Astrocyte (in vitro differentiated cells and primary cell): ENCODE measurements around the gene RYR2. TPM values are rescaled to one million over a fixed set of nuclear protein-coding genes. Genes with fewer than 3 reads are reported as not detected.

Source experiments
- DNase-seq: peaks from one replicate; pipeline ENCODE4 v3.0.0-alpha.2; 2010; ENCODE audit warnings: low read depth
- FAIRE-seq: peaks from 2 replicates; lab custom pipeline; 2011; peaks lifted over from hg19 to GRCh38; lab: Jason Lieb, UNC
- H2AFZ ChIP-seq: 2 replicates; pipeline ENCODE4 v1.6.0; 2012; ENCODE audit warnings: low read depth, low read length, inconsistent platforms
- H3K27ac ChIP-seq: 2 replicates; pipeline ENCODE4 v1.5.1; 2011; ENCODE audit warnings: low read depth, low read length, inconsistent platforms
- H3K27me3 ChIP-seq: 2 replicates; pipeline ENCODE4 v1.6.0; 2011; ENCODE audit warnings: low read length, inconsistent platforms; ENCODE audit not compliant: insufficient read depth
- H3K36me3 ChIP-seq: 2 replicates; pipeline ENCODE4 v1.5.1; 2011; ENCODE audit warnings: low read length, inconsistent platforms; ENCODE audit not compliant: insufficient read depth
- H3K4me1 ChIP-seq: 2 replicates; pipeline ENCODE4 v1.5.1; 2011; ENCODE audit warnings: low read length, inconsistent platforms; ENCODE audit not compliant: insufficient read depth
- H3K4me2 ChIP-seq: 2 replicates; pipeline ENCODE4 v1.6.0; 2012; ENCODE audit warnings: low read length, inconsistent platforms
- H3K4me3 ChIP-seq: 2 replicates; pipeline ENCODE4 v1.5.1; 2011; ENCODE audit warnings: low read depth, mild to moderate bottlenecking, low read length, inconsistent platforms; ENCODE audit not compliant: insufficient read depth
- H3K79me2 ChIP-seq: 2 replicates; pipeline ENCODE4 v1.6.0; 2012; ENCODE audit warnings: mild to moderate bottlenecking, low read length, inconsistent platforms; ENCODE audit not compliant: insufficient read depth
- H3K9ac ChIP-seq: 2 replicates; pipeline ENCODE4 v1.6.0; 2012; ENCODE audit warnings: mild to moderate bottlenecking, low read length, inconsistent platforms
- H3K9me3 ChIP-seq: 2 replicates; pipeline ENCODE4 v1.5.1; 2012; ENCODE audit warnings: low read depth, mild to moderate bottlenecking, low read length, inconsistent platforms; ENCODE audit not compliant: insufficient read depth
- H4K20me1 ChIP-seq: 2 replicates; pipeline ENCODE4 v1.6.0; 2012; ENCODE audit warnings: low read length, inconsistent platforms; ENCODE audit not compliant: insufficient read depth
- H3K27ac Mint-ChIP-seq: one replicate; pipeline ENCODE4 v1.8.0; 2021; ENCODE audit warnings: mild to moderate bottlenecking, mixed read lengths; ENCODE audit not compliant: unreplicated experiment
- H3K27me3 Mint-ChIP-seq: one replicate; pipeline ENCODE4 v1.8.0; 2021; ENCODE audit warnings: low read depth, mixed read lengths; ENCODE audit not compliant: unreplicated experiment
- H3K36me3 Mint-ChIP-seq: one replicate; pipeline ENCODE4 v1.8.0; 2021; ENCODE audit warnings: low read depth, mixed read lengths; ENCODE audit not compliant: unreplicated experiment
- H3K4me1 Mint-ChIP-seq: one replicate; pipeline ENCODE4 v1.8.0; 2021; ENCODE audit warnings: low read depth, mixed read lengths; ENCODE audit not compliant: unreplicated experiment
- H3K4me3 Mint-ChIP-seq: one replicate; pipeline ENCODE4 v1.8.0; 2021; ENCODE audit warnings: mild to moderate bottlenecking, moderate library complexity, mixed read lengths; ENCODE audit not compliant: unreplicated experiment
- H3K9me3 Mint-ChIP-seq: one replicate; pipeline ENCODE4 v1.8.0; 2021; ENCODE audit warnings: mild to moderate bottlenecking, mixed read lengths; ENCODE audit not compliant: unreplicated experiment
- CTCF ChIP-seq: IDR thresholded peaks from 2 replicates; pipeline ENCODE4 v1.5.1; 2011; ENCODE audit warnings: low read depth, mild to moderate bottlenecking, inconsistent platforms, low read length, moderate library complexity; ENCODE audit not compliant: insufficient read depth
- EZH2 ChIP-seq: IDR thresholded peaks from 2 replicates; pipeline ENCODE4 v1.6.1; 2012; ENCODE audit warnings: mild to moderate bottlenecking, low read length, inconsistent platforms; ENCODE audit not compliant: insufficient read depth
- total RNA-seq: library from RNA; stranded (reverse); gene quantifications from 2 replicates; pipeline ENCODE4 v1.2.1, GENCODE V29; 2021

The RYR2 gene
- total RNA-seq, 1 donor from 2014 or later = 0.30 TPM

- no peak for DNase-seq
- Histone ChIP-seq H3K9me3 (no peaks in the 10 kb centered on the region), H3K27me3 (no peaks in the 10 kb centered on the region), H3K9ac (no peak overlapping the region), H3K79me2 (no peaks in the 10 kb centered on the region), H3K4me1 (no peaks in the 10 kb centered on the region), H3K36me3 (no peaks in the 10 kb centered on the region), H3K4me2 (no peak overlapping the region), H2AFZ (no peak overlapping the region), H4K20me1 (no peaks in the 10 kb centered on the region), H3K4me3 (no peak overlapping the region), H3K27ac (no peak overlapping the region)
- Mint-ChIP-seq H3K4me1 (no peaks in the 10 kb centered on the region), H3K9me3 (peaks cover 1% of the 10 kb centered on the region), H3K27ac (no peak overlapping the region), H3K4me3 (no peak overlapping the region), H3K36me3 (no peaks in the 10 kb centered on the region), H3K27me3 (no peaks in the 10 kb centered on the region)
- no peak for TF ChIP-seq CTCF
- no peak for TF ChIP-seq EZH2
- FAIRE-seq = no peak
Observed at GRCh38 chr1:237237721-237238120, 195.7 kb downstream of the RYR2 start.

GRCh38 chr1:237239248-237239647, 197.3 kb downstream of the RYR2 start:
- H3K9me3 Mint-ChIP-seq = peaks cover 1% of the 10 kb centered on the region
- Histone ChIP-seq H2AFZ (no peak overlapping the region), H3K4me3 (no peak overlapping the region), H3K9me3 (peaks cover 3% of the 10 kb centered on the region), H3K36me3 (no peaks in the 10 kb centered on the region), H3K4me2 (no peak overlapping the region), H3K27ac (no peak overlapping the region), H4K20me1 (no peaks in the 10 kb centered on the region), H3K4me1 (no peaks in the 10 kb centered on the region), H3K79me2 (no peaks in the 10 kb centered on the region), H3K27me3 (no peaks in the 10 kb centered on the region), H3K9ac (no peak overlapping the region)
- TF ChIP-seq EZH2 (no peak), CTCF (no peak)
- DNase-seq = no peak
- H3K27me3 Mint-ChIP-seq = no peaks in the 10 kb centered on the region
- H3K4me1 Mint-ChIP-seq = no peaks in the 10 kb centered on the region
- no peak overlapping the region for H3K4me3 Mint-ChIP-seq
- no peaks in the 10 kb centered on the region for H3K36me3 Mint-ChIP-seq
- no peak for FAIRE-seq
- H3K27ac Mint-ChIP-seq = no peak overlapping the region

- no peaks in the 10 kb centered on the region for H3K27me3 Mint-ChIP-seq
- no peaks in the 10 kb centered on the region for H3K79me2 ChIP-seq
- H3K4me3 ChIP-seq = no peak overlapping the region
- H3K9me3 ChIP-seq = peaks cover 3% of the 10 kb centered on the region
- H3K9me3 Mint-ChIP-seq = peaks cover 1% of the 10 kb centered on the region
- TF ChIP-seq CTCF (no peak), EZH2 (no peak)
- H3K36me3 Mint-ChIP-seq = no peaks in the 10 kb centered on the region
- no peaks in the 10 kb centered on the region for H3K36me3 ChIP-seq
- DNase-seq (no peak), FAIRE-seq (no peak)
- no peak overlapping the region for H3K9ac ChIP-seq
- no peak overlapping the region for H3K27ac Mint-ChIP-seq
- no peaks in the 10 kb centered on the region for H4K20me1 ChIP-seq
- H3K4me1 ChIP-seq = no peaks in the 10 kb centered on the region
- no peaks in the 10 kb centered on the region for H3K4me1 Mint-ChIP-seq
- no peak overlapping the region for H3K4me3 Mint-ChIP-seq
- H3K27ac ChIP-seq = no peak overlapping the region
- H2AFZ ChIP-seq = no peak overlapping the region
- H3K27me3 ChIP-seq = no peaks in the 10 kb centered on the region
- no peak overlapping the region for H3K4me2 ChIP-seq
Observed at GRCh38 chr1:237241038-237241437, 199.1 kb downstream of the RYR2 start.
